CD14-positive monocyte (primary cell): Measurements from ENCODE around the gene SPRR1B. TPM values are rescaled to one million over a fixed set of nuclear protein-coding genes. Genes with fewer than 3 reads are reported as not detected.

Source experiments
- DNase-seq, 3 donors: peaks; one replicate each; pipeline ENCODE4 v3.0.0-alpha.2; 2011 to 2022
- H2AFZ ChIP-seq: 2 replicates; pipeline ENCODE4 v1.6.0; 2012; ENCODE audit warnings: mild to moderate bottlenecking, low read depth, low read length, inconsistent platforms; ENCODE audit not compliant: insufficient read depth, poor library complexity, severe bottlenecking
- H3K27ac ChIP-seq, 2 donors: 1 replicate in 1 of 2; 2 replicates in 1 of 2; pipeline ENCODE4 v1.5.1; 2012 to 2013; ENCODE audit warnings: low read length in 2 of 2, control low read depth in 1 of 2, inconsistent platforms in 1 of 2, low read depth in 1 of 2, mild to moderate bottlenecking in 1 of 2
- H3K27me3 ChIP-seq, 2 donors: one replicate each; pipeline versions ENCODE4 v1.6.0 to v1.6.1; 2011 to 2013; ENCODE audit warnings: low read length in 2 of 2; ENCODE audit not compliant: control insufficient read depth in 2 of 2, insufficient read depth in 2 of 2
- H3K36me3 ChIP-seq, 2 donors: replicated peaks in 1 of 2; 1 replicate in 1 of 2; 2 replicates in 1 of 2; pipeline versions ENCODE4 v1.5.1 to v1.6.1; 2012 to 2013; ENCODE audit warnings: low read length in 2 of 2, control low read depth in 1 of 2, inconsistent platforms in 1 of 2, mild to moderate bottlenecking in 1 of 2; ENCODE audit not compliant: insufficient read depth in 2 of 2, control insufficient read depth in 1 of 2
- H3K4me1 ChIP-seq, 2 donors: 1 replicate in 1 of 2; 2 replicates in 1 of 2; pipeline versions ENCODE4 v1.5.1 to v1.6.1; 2012 to 2013; ENCODE audit warnings: low read length in 2 of 2, control low read depth in 1 of 2, inconsistent platforms in 1 of 2, mild to moderate bottlenecking in 1 of 2, moderate library complexity in 1 of 2; ENCODE audit not compliant: insufficient read depth in 2 of 2, control insufficient read depth in 1 of 2
- H3K4me2 ChIP-seq: replicated peaks from 2 replicates; pipeline ENCODE3; 2012; ENCODE audit warnings: low read length, moderate library complexity, mild to moderate bottlenecking; ENCODE audit not compliant: poor library complexity, severe bottlenecking; ENCODE audit errors: extremely low read depth
- H3K4me3 ChIP-seq, 3 experiments: fragments of 200-600 bp in 1 of 3; sonication (generic) in 1 of 3; replicated peaks in 1 of 3; 1 replicate in 2 of 3; 2 replicates in 1 of 3; pipeline ENCODE4 v1.5.1; 2011 to 2013; ENCODE audit warnings: low read length in 3 of 3, mild to moderate bottlenecking in 3 of 3, control low read depth in 2 of 3, low read depth in 2 of 3, inconsistent platforms in 1 of 3, moderate library complexity in 1 of 3
- H3K79me2 ChIP-seq: 2 replicates; pipeline ENCODE4 v1.6.0; 2012; ENCODE audit warnings: mild to moderate bottlenecking, control low read depth, inconsistent platforms, low read length, moderate library complexity; ENCODE audit not compliant: insufficient read depth
- H3K9ac ChIP-seq: 2 replicates; pipeline ENCODE4 v1.6.0; 2017; ENCODE audit warnings: low read length, mild to moderate bottlenecking; ENCODE audit not compliant: insufficient read depth, poor library complexity, severe bottlenecking
- H3K9me3 ChIP-seq, 2 donors: replicated peaks in 1 of 2; 1 replicate in 1 of 2; 2 replicates in 1 of 2; pipeline versions ENCODE4 v1.5.1 to v1.6.1; 2012 to 2013; ENCODE audit warnings: low read length in 2 of 2, control low read depth in 1 of 2; ENCODE audit not compliant: control insufficient read depth in 1 of 2, insufficient read depth in 1 of 2
- H4K20me1 ChIP-seq: 2 replicates; pipeline ENCODE4 v1.6.0; 2012; ENCODE audit warnings: mild to moderate bottlenecking, low read length, control low read depth, moderate library complexity; ENCODE audit not compliant: insufficient read depth
- H3K27ac Mint-ChIP-seq, 7 donors: one replicate each; pipeline ENCODE4 v1.8.0; 2020; ENCODE audit warnings: mild to moderate bottlenecking in 7 of 7, mixed read lengths in 7 of 7, moderate library complexity in 6 of 7, inconsistent platforms in 2 of 7
- H3K27me3 Mint-ChIP-seq, 3 donors: one replicate each; pipeline ENCODE4 v1.8.0; 2021 to 2022; ENCODE audit warnings: low read depth in 3 of 3, mild to moderate bottlenecking in 3 of 3, mixed read lengths in 3 of 3, moderate library complexity in 3 of 3, inconsistent platforms in 1 of 3
- H3K36me3 Mint-ChIP-seq, 2 donors: one replicate each; pipeline ENCODE4 v1.8.0; 2020; ENCODE audit warnings: mixed read lengths in 2 of 2, inconsistent platforms in 1 of 2, mild to moderate bottlenecking in 1 of 2
- H3K4me1 Mint-ChIP-seq: one replicate; pipeline ENCODE4 v1.8.0; 2020; ENCODE audit warnings: mild to moderate bottlenecking, mixed read lengths
- H3K4me3 Mint-ChIP-seq, 2 donors: one replicate each; pipeline ENCODE4 v1.8.0; 2020; ENCODE audit warnings: mild to moderate bottlenecking in 2 of 2, mixed read lengths in 2 of 2, moderate library complexity in 1 of 2
- H3K9me3 Mint-ChIP-seq, 7 donors: one replicate each; pipeline ENCODE4 v1.8.0; 2020 to 2022; ENCODE audit warnings: mixed read lengths in 7 of 7, mild to moderate bottlenecking in 6 of 7, moderate library complexity in 6 of 7, inconsistent platforms in 2 of 7
- CTCF ChIP-seq: fragments of 200-600 bp; IDR thresholded peaks from one replicate; pipeline ENCODE4 v1.8.0; 2022; ENCODE audit warnings: antibody characterized with exemption, mild to moderate bottlenecking
- WGBS: methylation state at CpG from one replicate; pipeline ENCODE4 v1.1.5; 2013; ENCODE audit warnings: missing lambda C conversion rate; ENCODE audit not compliant: insufficient coverage; 5-methylcytosine and 5-hydroxymethylcytosine counted together
- intact Hi-C, 2 donors: fragments of 100-400 bp; cut with micrococcal nuclease; formaldehyde crosslinking; loops; one replicate each; pipeline versions ENCODE4 v1.15.0 to v1.15.1; 2023
- polyA plus RNA-seq, 3 donors: library from polyadenylated mRNA; depleted of rRNA in 1 of 3; unstranded in 2 of 3; stranded (reverse) in 1 of 3; fragments of 300-500 nt in 2 of 3; fragments of >200 nt in 1 of 3; fragmentation: Illumina TruSeq in 2 of 3; gene quantifications; 1 replicate in 2 of 3; 2 replicates in 1 of 3; pipeline ENCODE4 v1.2.3, GENCODE V29; 2012 to 2021

The SPRR1B gene
- polyA plus RNA-seq, 3 donors = not detected

GRCh38 chr1:152986578-152986977, 44.4 kb upstream of the SPRR1B start:
- Histone ChIP-seq H3K9ac (no peak overlapping the region), H3K36me3 (no peaks in the 10 kb centered on the region), H3K4me1 (no peaks in the 10 kb centered on the region), H3K4me3 (no peak overlapping the region), H4K20me1 (no peaks in the 10 kb centered on the region), H3K79me2 (no peaks in the 10 kb centered on the region), H3K4me2 (no peak overlapping the region), H3K27ac (no peak overlapping the region), H3K27me3 (peaks cover 0 to 2% of the 10 kb centered on the region in 2 donors), H2AFZ (no peak overlapping the region), H3K9me3 (no peaks in the 10 kb centered on the region)
- Mint-ChIP-seq H3K36me3 (no peaks in the 10 kb centered on the region), H3K4me1 (no peaks in the 10 kb centered on the region), H3K27ac (no peak overlapping the region), H3K9me3 (peaks cover 0 to 3% (median 0%) of the 10 kb centered on the region in 7 donors), H3K4me3 (no peak overlapping the region), H3K27me3 (peaks cover 6 to 16% (median 13%) of the 10 kb centered on the region in 3 donors)
- intact Hi-C loops = no loop called here
- 90% methylated on average over 1 of the region's 2 CpGs for WGBS
- no peak for TF ChIP-seq CTCF
- DNase-seq = no peak

GRCh38 chr1:152993186-152993585, 37.8 kb upstream of the SPRR1B start:
- Mint-ChIP-seq H3K4me3 (no peak overlapping the region), H3K27ac (no peak overlapping the region), H3K36me3 (no peaks in the 10 kb centered on the region), H3K4me1 (no peaks in the 10 kb centered on the region), H3K9me3 (peaks cover 0 to 8% (median 3%) of the 10 kb centered on the region in 7 donors), H3K27me3 (peaks cover 3 to 16% (median 5%) of the 10 kb centered on the region in 3 donors)
- H3K27me3 ChIP-seq = peaks cover 2% of the 10 kb centered on the region in 2 donors
- H2AFZ ChIP-seq = no peak overlapping the region
- TF ChIP-seq CTCF = no peak
- whole genome bisulfite sequencing = 100% methylated on average over 2 of the region's 6 CpGs
- no peaks in the 10 kb centered on the region for H3K9me3 ChIP-seq
- H3K36me3 ChIP-seq = no peaks in the 10 kb centered on the region
- H3K4me1 ChIP-seq = no peaks in the 10 kb centered on the region
- H3K9ac ChIP-seq = no peak overlapping the region
- H4K20me1 ChIP-seq = no peaks in the 10 kb centered on the region
- DNase-seq = no peak
- no peak overlapping the region for H3K27ac ChIP-seq
- H3K4me2 ChIP-seq = no peak overlapping the region
- intact Hi-C loops = no loop called here
- H3K4me3 ChIP-seq = no peak overlapping the region
- no peaks in the 10 kb centered on the region for H3K79me2 ChIP-seq
